ENCODE data around the gene TLR6.
"Not testable (repeated sequence)": the region's sequence is repeated elsewhere in the genome, so short reads cannot be mapped to it uniquely, and the experiment has no call there.

The TLR6 gene

DNA sequence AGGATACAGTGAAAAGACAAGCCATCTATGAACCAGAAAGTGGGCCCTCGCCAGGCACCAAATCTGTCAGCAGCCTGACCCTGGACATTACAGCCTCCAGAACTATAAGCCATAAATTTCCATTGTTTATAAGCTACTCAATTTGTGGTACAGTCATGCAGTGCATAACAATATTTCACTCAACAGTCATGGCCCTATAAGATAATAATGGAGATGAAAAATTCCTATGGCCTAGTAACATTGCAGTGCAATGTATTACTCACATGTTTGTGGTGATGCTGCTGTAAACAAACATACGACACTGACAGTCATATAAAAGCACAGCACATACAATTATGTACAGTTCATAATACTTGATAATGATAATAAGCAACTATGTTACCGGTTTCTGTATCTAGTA lies 34.9 kb downstream of the TLR6 start:
- no peak for DNase-seq

DNA sequence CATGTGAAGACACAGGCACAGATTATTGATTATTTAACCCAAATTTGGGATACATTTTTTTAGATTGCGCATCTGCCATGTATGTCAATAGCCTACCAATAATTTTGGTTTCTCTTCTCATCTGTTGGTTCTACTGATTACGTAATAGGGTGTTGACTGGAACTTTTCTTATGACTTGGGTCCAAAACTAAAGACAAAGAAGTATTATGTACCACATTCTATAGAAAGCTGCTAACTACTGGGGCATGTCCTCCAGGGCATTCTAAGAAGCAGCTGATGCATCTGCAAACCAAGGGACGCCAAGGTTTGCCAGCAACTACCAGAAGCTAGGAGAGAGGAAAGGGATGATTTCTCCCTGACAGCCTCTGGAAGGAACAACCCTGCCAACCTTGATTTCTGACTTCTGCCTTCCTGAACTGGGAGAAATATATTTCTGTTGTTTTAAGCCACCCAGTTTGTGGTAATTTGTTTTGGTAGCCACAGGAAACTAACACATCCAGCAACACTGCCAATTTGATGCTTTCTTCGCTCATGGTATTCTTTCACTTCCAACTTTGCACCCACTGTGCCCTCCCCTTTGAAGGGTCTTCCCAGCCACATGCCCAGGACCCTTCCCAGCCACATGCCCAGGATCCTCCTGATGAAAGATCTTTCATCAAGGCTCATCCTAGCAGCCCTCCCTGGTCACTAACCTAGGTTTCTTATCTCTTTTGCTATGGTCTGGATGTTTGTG lies 36.1 kb downstream of the TLR6 start:
- no peak for DNase-seq

DNA sequence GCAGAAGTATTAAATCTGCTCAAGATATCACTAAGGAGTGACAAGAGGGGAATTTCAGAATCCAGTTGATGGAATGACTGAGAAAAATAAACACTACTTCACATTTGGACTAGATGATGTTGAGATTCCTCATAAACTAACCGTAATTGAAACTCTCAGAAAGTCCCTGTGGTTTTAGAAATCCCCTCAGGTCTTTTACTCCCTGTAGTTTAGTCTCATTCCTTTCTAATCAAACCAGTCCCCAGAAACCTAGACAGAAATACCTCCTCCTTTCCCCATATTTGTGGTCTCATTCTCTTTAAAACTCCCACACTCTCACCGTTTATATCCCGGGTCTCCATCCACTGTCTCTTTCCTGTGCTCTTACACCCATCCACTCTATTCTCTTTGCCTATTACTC lies 37.0 kb downstream of the TLR6 start:
- no peak for DNase-seq

DNA sequence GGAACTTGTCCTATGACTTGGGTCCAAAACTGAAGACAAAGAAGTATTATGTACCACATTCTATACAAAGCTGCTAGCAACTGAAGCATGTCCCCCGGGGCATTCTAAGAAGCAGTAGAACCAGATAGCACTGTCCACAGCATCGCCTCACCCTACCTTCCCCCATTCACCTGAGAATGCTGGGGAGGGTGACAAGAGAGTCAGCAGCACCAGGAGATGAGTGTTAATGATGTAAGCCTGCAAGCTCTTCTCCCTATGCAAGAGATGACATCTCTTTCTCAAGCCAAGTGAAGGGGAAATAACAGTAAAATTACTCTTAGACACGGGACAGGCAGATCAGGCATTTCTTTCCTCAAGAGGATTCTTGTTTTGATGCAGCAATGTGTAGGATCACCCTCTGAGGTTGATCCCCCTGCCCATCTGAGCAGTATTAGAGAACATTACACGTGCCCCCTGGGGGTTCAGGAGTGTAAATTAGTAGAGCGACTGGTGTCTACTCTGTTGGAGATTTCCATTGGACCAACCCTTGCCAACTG lies 38.1 kb downstream of the TLR6 start:
- no peak for DNase-seq

DNA sequence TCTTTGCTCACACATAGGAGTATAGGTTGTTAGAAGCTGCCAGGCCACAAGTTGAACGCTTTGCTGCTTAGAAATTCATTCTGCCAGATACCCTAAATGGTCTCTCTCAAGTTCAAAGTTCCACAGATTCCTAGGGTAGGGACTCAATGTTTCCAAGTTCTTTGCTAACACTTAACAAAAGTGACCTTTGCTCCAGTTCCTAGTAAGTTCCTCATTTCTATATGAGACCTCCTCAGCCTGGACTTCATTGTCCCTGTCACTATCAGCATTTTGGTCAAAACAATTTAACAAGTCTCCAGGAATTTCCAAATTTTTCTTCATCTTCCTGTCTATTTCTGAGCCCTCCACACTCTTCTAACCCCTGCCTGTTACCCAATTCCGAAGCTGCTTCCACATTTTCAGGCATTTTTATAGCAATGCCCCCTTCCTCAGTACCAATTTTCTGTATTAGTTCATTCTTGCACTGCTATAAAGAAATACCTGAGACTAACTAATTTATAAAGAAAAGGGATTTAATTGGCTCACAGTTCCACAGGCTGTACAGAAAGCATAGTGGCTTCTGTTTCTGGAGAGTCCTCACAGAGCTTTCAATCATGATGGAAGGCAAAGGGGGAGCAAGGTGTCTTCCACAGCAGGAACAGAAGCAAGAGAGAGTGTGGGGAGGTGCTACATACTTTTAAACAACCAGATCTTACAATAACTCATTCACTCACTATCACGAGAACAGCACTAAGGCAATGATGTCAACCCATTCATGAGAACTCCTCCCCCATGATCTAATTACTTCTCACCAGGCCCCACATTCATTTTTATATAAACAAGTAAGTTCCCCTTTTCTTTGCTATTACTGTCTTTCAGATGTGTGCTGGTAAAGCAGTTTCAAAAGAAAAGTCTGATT lies 40.5 kb downstream of the TLR6 start:
- DNase-seq, result no peak

DNA sequence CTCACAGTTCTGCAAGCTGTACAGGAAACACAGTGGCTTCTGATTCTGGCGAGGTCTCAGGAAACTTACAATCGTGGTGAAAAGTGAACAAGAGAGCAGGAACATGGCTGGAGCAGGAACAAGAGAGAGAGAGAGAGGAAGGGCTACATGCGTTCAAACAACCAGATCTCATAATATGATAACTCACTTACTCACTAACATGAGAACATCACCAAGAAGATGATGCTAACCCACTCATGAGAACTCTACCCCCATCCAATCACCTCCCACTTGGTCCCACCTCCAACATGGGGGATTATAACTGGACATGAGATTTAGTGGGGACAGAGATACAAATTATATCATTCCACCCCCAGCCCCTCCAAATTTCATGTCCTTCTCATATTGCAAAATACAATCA lies 42.2 kb downstream of the TLR6 start:
- no peak for DNase-seq

GRCh38 chr4:38811297-38811696 lies 45.3 kb downstream of the TLR6 start:
- no peak for DNase-seq

- DNase-seq, result not testable (repeated sequence)
These were observed 49.2 kb downstream of the TLR6 start for GRCh38 chr4:38807462-38807861.

GRCh38 chr4:38806251-38806650 lies 50.4 kb downstream of the TLR6 start:
- DNase-seq, result not testable (repeated sequence)

DNA sequence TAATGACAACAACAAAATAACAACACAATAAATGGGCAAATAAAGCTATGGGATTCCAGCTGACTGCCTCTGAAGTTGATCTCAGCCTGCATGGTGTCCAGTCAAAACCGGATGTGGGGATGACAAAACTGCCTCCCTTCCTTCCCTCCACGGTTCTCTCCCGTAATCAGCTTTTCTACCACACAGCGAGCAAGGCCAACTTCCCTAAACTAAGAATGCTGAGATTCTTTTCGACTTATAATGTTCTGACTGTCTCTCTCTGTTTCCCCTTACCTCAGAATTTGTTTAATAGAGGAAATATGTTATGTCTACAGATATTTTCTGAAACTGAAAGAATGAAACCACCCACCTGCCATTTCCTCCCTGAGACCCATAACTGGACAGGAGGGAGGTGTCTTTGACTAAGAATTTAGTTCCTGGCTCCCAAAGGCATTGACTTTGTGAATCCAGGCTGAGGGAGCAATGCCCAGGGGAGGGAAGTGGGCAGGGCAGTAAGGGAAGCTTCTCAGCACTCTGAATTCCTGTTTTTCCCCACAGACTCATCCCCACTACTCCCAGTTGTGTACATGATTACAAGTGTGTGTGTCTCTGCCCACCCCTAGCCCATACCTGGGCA lies 51.0 kb downstream of the TLR6 start:
- DNase-seq, result no peak

DNA sequence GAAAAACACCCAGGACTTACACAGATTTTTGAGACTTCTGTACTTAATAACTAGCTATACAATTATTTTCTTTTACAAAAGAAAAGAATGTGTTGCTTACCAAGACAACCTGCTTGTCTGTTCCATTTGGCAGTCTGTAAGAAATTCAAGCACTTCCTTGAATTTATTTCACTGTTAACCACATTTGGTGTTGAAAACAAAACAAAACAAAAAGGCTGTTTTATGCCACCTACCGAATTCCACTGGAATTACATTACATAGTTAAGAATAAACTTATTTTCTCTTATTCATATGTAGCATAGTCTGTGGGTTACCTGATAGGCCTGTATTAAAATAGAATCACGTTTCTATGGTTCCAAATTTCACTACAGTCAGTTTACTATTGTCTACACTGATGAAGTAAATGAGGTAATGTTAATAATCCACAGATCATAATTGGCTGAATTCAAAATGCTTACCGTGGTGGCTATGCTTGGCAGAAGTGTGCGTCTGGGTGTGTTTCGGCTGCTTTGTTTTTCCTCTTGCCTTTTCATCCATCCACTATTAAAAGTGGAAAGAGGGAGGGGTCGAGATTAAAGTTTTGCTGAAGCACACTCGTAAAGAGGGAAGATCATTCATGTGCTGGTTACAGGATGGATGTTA lies 51.8 kb downstream of the TLR6 start, which contains the start of gene TLR1:
TLR1 (minus strand) TSS at position 138 of the 642 bp plus-strand sequence. CDS start 5,960 bp downstream, outside the sequence.
- DNase-seq, result no peak

DNA sequence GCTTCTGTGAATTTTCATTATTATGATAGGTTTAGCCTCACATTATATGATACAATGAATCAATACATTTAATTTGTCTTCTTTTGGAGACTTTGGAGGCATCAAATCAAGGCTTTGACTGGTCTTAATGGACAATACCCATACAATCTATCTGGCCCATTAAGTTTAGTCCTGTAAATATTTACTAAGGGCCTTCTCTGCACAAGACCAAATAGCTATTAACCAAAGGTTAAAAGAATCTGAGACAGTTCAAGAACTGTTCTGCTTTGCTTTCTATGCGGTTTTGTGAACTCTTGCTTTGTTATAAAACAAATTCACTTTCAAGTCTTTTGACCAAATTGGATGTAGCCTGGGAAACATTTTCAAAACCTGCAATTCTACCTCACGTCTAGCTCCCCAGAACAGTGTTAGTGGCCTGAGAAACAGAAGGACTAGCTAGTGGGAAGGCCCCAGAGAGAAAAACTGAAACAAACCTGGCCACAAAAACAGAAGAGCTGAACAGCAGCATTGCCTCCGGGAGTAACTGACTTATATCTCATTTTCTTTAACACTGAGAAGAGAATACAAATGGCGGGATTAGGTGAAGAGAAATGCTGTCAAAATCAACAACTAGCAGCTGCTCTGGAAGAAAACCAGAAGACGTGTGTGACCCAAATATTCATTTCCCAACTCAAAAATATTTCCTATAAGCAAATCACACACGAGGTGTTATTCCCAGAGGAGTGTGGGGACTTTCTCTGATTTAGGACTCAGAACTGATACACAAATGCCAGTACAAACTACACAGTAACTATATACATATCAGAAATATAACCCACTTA lies 52.6 kb downstream of the TLR6 start:
- peak in 1 of 2 donors; percentile 13 for DNase-seq

- DNase-seq, result no peak
These were observed 53.9 kb downstream of the TLR6 start for GRCh38 chr4:38802561-38803355.

DNA sequence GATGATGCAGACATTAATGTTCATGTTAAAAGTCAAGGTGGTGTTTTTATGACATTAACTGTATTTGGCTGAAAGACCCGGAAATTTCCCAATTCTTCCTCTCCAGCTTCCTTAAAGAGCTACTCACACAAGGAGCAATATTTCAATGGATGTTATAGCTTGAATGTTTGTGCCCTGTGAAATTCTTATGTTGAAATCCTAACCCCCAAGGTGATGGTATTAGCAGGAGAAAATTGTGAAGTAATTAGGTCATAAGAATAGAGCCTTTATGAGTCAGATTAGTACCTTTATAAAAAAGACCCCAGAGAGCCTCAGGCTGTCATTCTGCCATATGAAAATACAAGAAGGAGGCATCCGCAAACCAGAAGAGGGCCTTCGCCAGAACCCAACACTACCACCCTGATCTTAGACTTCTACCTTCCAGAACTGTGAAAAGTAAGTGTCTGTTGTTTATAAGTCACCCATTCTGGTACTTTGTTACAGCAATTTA lies 55.6 kb downstream of the TLR6 start:
- DNase-seq, result no peak

DNA sequence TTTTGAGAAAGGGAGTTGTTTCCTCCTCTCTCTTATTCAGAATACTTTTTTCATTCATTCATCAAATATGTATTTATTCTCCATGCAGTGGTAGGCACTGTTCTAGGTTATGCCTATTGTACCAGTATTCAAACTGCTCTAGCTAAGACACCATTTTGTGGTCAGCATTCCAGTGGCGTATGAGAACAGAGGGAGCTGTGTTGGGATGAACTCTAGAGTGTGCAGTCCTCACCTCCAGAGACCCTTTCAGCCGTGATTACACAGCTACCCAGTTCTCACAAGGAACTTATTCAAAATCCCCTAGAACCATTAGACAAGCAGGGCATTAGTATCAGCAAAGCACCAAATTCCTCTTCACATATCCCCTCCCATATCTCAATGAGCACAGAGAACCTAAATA lies 56.3 kb downstream of the TLR6 start:
- DNase-seq, result no peak

GRCh38 chr4:38795087-38795486 lies 61.5 kb downstream of the TLR6 start:
- DNase-seq, result no peak

DNA sequence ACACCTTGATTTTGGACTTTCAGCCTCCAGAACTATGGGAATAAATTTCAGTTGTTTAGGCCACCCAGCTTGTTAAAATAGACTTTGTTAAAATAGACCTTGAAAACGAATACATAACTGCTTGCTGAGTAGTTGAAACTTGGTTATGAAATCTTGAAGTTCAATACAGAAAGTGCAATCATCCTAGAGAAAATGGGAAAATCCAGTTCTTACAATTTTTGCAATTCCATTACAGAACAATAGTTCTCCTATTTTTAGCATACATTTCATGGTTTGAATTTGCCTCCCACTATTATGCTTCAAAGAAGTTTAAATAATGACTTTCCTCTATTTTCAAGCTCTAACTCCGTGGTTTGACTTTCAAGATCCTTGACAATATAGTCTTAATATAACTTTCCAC lies 62.6 kb downstream of the TLR6 start:
- no peak for DNase-seq

- no peak for DNase-seq
These were observed 65.6 kb downstream of the TLR6 start for GRCh38 chr4:38791010-38791409.

- no peak for DNase-seq
These were observed 68.3 kb downstream of the TLR6 start for GRCh38 chr4:38788317-38788716.

- DNase-seq, result no peak
These were observed 68.9 kb downstream of the TLR6 start for GRCh38 chr4:38787693-38788092.

DNA sequence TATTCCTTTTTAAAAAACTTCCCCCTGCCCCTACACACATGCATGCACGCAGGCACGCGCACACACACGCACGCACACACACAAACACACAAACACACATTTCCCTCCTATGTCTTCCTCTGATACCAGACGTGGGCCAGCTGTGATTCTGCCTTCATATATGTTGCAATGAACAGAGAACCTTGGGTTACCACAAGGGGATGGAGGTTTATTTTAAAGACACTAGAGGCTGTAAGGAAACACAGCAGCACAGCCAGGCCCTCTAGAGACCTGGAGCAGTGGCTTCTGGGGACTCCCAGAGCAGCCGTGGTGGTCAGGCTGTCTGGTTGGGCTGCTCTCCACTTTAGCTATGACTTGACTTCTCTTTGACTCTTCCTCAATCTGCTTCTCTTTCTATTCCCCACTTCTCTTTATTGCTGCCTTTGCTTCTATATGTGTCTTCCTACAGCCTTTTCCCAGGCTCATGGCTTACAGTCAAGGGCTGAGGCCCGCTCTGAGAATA lies 70.7 kb downstream of the TLR6 start:
- no peak for DNase-seq

Measured in activated CD4-positive, alpha-beta T cell treated with anti-CD3 and anti-CD28 coated beads for 4 hours (primary cell).